Smooth muscle cell (in vitro differentiated cells): ENCODE results near the gene DAO. TPM values are rescaled to one million over a fixed set of nuclear protein-coding genes. Genes with fewer than 3 reads are reported as not detected.

ENCODE experiments used
- DNase-seq: peaks from one replicate; lab custom pipeline; 2025; ENCODE audit not compliant: unreplicated experiment; lab: John Stamatoyannopoulos, UW
- H2AFZ ChIP-seq: fragments of 200-600 bp; sonication (generic); 2 replicates; pipeline ENCODE4 v1.6.0; 2016; ENCODE audit warnings: antibody characterized with exemption, low read depth, mild to moderate bottlenecking
- H3F3A ChIP-seq: fragments of 200-600 bp; sonication (generic); 2 replicates; pipeline ENCODE4 v1.6.0; 2017; ENCODE audit warnings: antibody characterized with exemption, low read depth
- H3K27ac ChIP-seq: fragments of 200-600 bp; sonication (generic); 2 replicates; pipeline ENCODE4 v1.5.1; 2016; ENCODE audit warnings: low read depth, mild to moderate bottlenecking
- H3K27me3 ChIP-seq: fragments of 200-600 bp; sonication (generic); 2 replicates; pipeline ENCODE4 v1.6.1; 2016; ENCODE audit warnings: low read depth, mild to moderate bottlenecking
- H3K36me3 ChIP-seq: fragments of 200-600 bp; sonication (generic); 2 replicates; pipeline ENCODE4 v1.5.1; 2016; ENCODE audit warnings: low read depth
- H3K4me1 ChIP-seq: fragments of 200-600 bp; sonication (generic); 2 replicates; pipeline ENCODE4 v1.5.1; 2016; ENCODE audit warnings: low read depth
- H3K4me2 ChIP-seq: fragments of 200-600 bp; sonication (generic); 2 replicates; pipeline ENCODE4 v1.6.0; 2016; ENCODE audit warnings: mild to moderate bottlenecking
- H3K4me3 ChIP-seq: fragments of 200-600 bp; sonication (generic); 2 replicates; pipeline ENCODE4 v1.5.1; 2016; ENCODE audit warnings: mild to moderate bottlenecking
- H3K79me2 ChIP-seq: fragments of 200-600 bp; sonication (generic); 2 replicates; pipeline ENCODE4 v1.6.0; 2016; ENCODE audit warnings: low read depth, mild to moderate bottlenecking
- H3K9ac ChIP-seq: fragments of 200-600 bp; sonication (generic); 2 replicates; pipeline ENCODE4 v1.6.0; 2016; ENCODE audit warnings: low read depth
- H3K9me3 ChIP-seq: fragments of 200-600 bp; sonication (generic); replicated peaks from 2 replicates; pipeline ENCODE4 v1.5.1; 2016; ENCODE audit warnings: low read depth
- H4K20me1 ChIP-seq: fragments of 200-600 bp; sonication (generic); 2 replicates; pipeline ENCODE4 v1.6.0; 2016; ENCODE audit warnings: low read depth
- WGBS: methylation state at CpG from one replicate; pipeline ENCODE4 v1.1.7; 2016; ENCODE audit warnings: low lambda C conversion rate; 5-methylcytosine and 5-hydroxymethylcytosine counted together
- polyA plus RNA-seq: library from polyadenylated mRNA; unstranded; fragments of >200 nt; fragmentation: Nextera tagmentation; extraction: Ambion mirVana; gene quantifications from 2 replicates; pipeline ENCODE4 v1.2.1, GENCODE V29; 2016
- total RNA-seq: library from RNA; depleted of rRNA; stranded (reverse); fragments of >200 nt; gene quantifications from 2 replicates; pipeline ENCODE4 v1.2.3, GENCODE V29; 2014
- TF ChIP-seq, protein P1 (sequence below): fragments of 200-600 bp; sonication (generic); IDR thresholded peaks from 2 replicates; pipeline ENCODE4 v1.5.1; 2017; ENCODE audit warnings: borderline replicate concordance, mild to moderate bottlenecking, antibody characterized with exemption; ENCODE audit not compliant: insufficient read depth, poor library complexity, severe bottlenecking

Gene DAO
- total and polyA plus RNA-seq, 2 experiments from 2014 or later, result not detected

DNA sequence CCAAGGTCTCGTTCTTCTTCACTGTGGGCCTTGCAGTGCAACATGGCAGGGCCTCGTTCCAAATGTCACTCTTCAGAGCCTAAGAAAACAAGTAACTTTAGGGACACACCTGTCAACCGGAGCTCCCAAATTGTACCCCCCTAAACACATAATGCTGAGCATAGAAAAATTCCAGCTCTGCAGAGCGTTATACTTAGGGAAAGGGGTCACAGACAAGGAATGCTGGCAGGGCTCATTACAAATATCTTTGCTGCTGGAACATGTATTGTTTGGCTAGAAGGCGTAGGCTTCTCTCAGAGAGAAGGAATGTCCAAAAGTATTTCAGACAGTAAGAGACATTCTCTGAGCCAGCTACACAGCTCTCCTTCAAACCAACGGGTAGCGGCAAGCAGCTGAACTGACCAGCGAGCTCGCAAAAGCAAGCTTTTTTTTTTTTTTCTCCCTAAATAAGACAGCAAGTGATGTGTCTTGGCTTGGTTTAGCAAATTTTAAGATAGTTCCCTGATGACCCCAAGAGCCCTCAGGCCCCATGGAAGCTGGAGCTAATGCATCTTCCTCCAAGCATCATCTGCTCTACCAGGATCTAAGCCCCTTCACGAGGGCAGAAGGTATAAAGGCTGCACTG, 47.0 kb upstream of the DAO start:
- Histone ChIP-seq H3K9me3 (no peaks in the 10 kb centered on the region), H2AFZ (no peak overlapping the region), H3K27ac (peak overlapping the region; percentile 99), H3K4me2 (peak overlapping the region; percentile 60), H3K36me3 (no peaks in the 10 kb centered on the region), H3K27me3 (no peaks in the 10 kb centered on the region), H4K20me1 (no peaks in the 10 kb centered on the region), H3K4me1 (peaks cover 24% of the 10 kb centered on the region), H3K79me2 (peaks cover 75% of the 10 kb centered on the region), H3F3A (peaks cover 51% of the 10 kb centered on the region), H3K4me3 (no peak overlapping the region), H3K9ac (peak overlapping the region; percentile 83)
- WGBS, result 34% methylated on average over 10 of the region's 10 CpGs
- TF ChIP-seq, protein P1, sequence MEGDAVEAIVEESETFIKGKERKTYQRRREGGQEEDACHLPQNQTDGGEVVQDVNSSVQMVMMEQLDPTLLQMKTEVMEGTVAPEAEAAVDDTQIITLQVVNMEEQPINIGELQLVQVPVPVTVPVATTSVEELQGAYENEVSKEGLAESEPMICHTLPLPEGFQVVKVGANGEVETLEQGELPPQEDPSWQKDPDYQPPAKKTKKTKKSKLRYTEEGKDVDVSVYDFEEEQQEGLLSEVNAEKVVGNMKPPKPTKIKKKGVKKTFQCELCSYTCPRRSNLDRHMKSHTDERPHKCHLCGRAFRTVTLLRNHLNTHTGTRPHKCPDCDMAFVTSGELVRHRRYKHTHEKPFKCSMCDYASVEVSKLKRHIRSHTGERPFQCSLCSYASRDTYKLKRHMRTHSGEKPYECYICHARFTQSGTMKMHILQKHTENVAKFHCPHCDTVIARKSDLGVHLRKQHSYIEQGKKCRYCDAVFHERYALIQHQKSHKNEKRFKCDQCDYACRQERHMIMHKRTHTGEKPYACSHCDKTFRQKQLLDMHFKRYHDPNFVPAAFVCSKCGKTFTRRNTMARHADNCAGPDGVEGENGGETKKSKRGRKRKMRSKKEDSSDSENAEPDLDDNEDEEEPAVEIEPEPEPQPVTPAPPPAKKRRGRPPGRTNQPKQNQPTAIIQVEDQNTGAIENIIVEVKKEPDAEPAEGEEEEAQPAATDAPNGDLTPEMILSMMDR, result no peak
- no peak for DNase-seq

DNA sequence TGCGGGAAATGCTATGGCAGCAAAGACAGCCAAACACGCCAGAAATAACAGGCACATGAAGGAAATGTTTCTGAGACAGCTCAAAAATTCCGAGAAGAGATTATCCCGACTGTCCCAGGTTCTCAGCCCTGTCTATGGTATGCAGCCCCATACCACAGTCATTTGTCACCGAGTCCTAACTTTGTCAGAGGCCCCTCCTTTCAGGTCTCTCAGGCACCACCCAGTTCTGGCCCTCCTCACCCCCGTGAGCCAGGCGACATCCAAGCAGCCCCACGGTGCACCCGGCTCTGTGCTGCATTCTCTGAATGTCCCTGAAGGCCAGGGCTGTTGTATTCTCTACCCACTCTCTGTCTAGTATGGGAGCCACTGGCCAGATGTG, 46.5 kb upstream of the DAO start:
- no peak overlapping the region for H2AFZ ChIP-seq
- H3F3A ChIP-seq, result peaks cover 54% of the 10 kb centered on the region
- peak overlapping the region; percentile 60 for H3K4me2 ChIP-seq
- TF ChIP-seq, protein P1, result no peak
- no peaks in the 10 kb centered on the region for H4K20me1 ChIP-seq
- H3K27ac ChIP-seq, result peak overlapping the region; percentile 99
- H3K4me1 ChIP-seq, result peaks cover 22% of the 10 kb centered on the region
- no peaks in the 10 kb centered on the region for H3K27me3 ChIP-seq
- no peak overlapping the region for H3K4me3 ChIP-seq
- peak overlapping the region; percentile 83 for H3K9ac ChIP-seq
- WGBS, result 2% methylated on average over 9 of the region's 9 CpGs
- peak; percentile 14 for DNase-seq
- H3K9me3 ChIP-seq, result no peaks in the 10 kb centered on the region
- H3K79me2 ChIP-seq, result peaks cover 76% of the 10 kb centered on the region
- no peaks in the 10 kb centered on the region for H3K36me3 ChIP-seq

DNA sequence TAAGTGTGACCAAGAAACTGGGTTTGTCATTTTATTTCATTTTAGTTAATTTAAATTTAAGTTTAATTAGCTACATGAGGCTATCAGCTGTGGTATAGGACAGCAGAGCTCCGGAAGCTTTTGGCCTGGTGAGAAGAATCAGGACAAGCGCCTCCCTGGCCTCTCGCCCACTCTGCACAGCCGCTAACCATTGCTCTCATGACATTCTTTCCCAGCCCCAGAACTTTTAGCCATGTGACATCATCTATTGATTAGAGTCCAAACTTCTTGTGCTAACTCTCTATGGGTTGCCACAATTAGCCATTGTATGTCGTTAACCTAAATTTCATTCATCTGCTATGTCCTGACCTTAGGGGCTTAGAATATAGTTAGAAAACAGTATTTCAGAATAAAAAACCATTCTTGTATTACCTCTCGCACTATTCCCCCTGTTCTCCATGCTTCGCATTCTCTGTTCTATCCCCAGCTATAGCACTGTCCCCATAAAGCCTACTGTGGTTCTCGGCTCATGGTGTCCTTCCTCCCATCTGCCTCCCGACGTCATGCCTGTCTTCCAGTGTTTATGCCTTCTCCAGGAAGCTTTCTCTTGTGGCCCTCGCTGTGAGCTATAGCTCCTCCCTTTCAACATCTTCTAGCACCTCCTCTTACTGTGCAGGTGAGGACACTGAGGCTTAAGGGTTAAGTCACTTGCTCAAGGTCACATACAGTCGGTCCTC, 46.0 kb upstream of the DAO start:
- Histone ChIP-seq H3K4me3 (no peak overlapping the region), H3F3A (peaks cover 58% of the 10 kb centered on the region), H3K4me1 (peaks cover 23% of the 10 kb centered on the region), H3K9me3 (no peaks in the 10 kb centered on the region), H2AFZ (no peak overlapping the region), H4K20me1 (no peaks in the 10 kb centered on the region), H3K36me3 (no peaks in the 10 kb centered on the region), H3K9ac (peak overlapping the region; percentile 61), H3K4me2 (peak overlapping the region; percentile 60), H3K27ac (peak overlapping the region; percentile 99), H3K79me2 (peaks cover 76% of the 10 kb centered on the region), H3K27me3 (no peaks in the 10 kb centered on the region)
- no peak for DNase-seq
- WGBS, result 72% methylated on average over 12 of the region's 12 CpGs
- TF ChIP-seq, protein P1, result no peak
